ENCODE measurements around the gene LMOD3. TPM values are rescaled to one million over a fixed set of nuclear protein-coding genes. Genes with fewer than 3 reads are reported as not detected.

Gene LMOD3
- total and polyA plus RNA-seq, 2 of the 8 experiments (the other 6 are each of a cell fraction or from before 2014, with no cell fraction given) = not detected

DNA sequence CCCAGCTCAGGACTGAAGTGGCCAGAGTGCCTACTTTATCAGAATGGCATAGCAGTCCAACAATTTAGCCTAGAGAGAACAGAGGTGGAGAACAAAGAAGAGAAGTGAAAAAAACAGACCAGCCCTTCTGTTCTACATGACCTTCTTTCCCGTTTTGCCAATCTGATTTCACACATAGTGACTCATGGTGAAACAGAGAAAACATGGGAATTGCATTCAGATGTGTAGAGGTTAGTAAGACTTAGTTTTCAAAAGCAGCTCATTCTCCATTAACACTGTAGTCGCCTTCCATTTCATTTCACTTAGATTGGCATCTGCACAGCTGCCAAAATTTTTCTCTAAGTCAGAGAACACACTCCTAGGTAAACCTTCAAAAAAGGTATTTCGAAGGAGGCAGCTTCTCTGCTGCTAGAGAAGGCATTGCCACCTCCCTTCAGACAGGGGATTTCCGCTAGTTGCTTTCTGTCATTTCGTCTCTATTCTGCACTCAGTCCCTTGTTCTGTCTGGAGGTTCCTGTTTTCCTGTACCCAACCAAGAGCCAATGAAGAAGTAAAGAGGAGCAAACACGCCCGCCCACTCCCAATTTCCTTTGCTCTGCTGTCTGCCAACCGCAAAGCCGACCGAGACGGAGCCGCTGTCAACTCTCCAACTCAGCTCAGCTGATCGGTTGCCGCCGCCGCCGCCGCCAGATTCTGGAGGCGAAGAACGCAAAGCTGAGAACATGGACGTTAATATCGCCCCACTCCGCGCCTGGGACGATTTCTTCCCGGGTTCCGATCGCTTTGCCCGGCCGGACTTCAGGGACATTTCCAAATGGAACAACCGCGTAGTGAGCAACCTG is 37.8 kb downstream of the LMOD3 start, which contains the start of gene ARL6IP5 (continued):
- TF ChIP-seq, protein P1, sequence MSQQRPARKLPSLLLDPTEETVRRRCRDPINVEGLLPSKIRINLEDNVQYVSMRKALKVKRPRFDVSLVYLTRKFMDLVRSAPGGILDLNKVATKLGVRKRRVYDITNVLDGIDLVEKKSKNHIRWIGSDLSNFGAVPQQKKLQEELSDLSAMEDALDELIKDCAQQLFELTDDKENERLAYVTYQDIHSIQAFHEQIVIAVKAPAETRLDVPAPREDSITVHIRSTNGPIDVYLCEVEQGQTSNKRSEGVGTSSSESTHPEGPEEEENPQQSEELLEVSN (IDR thresholded peaks at IDR 0.05) = 0 out of 2 replicates have a peak, but pooled peaks have one; percentile 21
- TF ChIP-seq CEBPB (IDR thresholded peaks at IDR 0.05; ENCODE audit: low read depth, low read length) (no peak), TBP (IDR thresholded peaks at IDR 0.05; ENCODE audit: low read depth, low read length) (no peak), PHF8 (conservative IDR thresholded peaks at IDR 0.05; ENCODE audit: low read depth, low read length) (no peak), GABPA (IDR thresholded peaks at IDR 0.05; ENCODE audit: borderline replicate concordance, insufficient read depth, low read length) (no peak), HDAC6 (IDR thresholded peaks at IDR 0.05; ENCODE audit: low read depth, low read length) (no peak), SIRT6 (IDR thresholded peaks at IDR 0.05; ENCODE audit: low read length) (no peak), HDAC2 (IDR thresholded peaks at IDR 0.05; ENCODE audit: borderline replicate concordance in 1 of 2, low read depth in 2 of 2, low read length in 2 of 2) (0 out of 4 replicates have a peak, but pooled peaks of 1 of the 2 experiments have one; percentile 78), POLR2A (IDR thresholded peaks at IDR 0.05; ENCODE audit: control extremely low read depth in 1 of 2, low read depth in 2 of 2, low read length in 2 of 2) (no peak)

All from H1 (cell line).